Adrenal gland (tissue), 12 donors: ENCODE data around the gene EGLN1. TPM values are rescaled to one million over a fixed set of nuclear protein-coding genes. Genes with fewer than 3 reads are reported as not detected.

ENCODE experiments used
- DNase-seq, 7 donors: peaks; one replicate each; pipeline ENCODE4 v3.0.0-alpha.2; 2019 to 2020
- H3K27ac ChIP-seq, 5 donors: fragments of 200-600 bp; sonication (generic) in 4 of 5; 1 replicate in 3 of 5; 2 replicates in 2 of 5; pipeline versions ENCODE4 v1.5.1 to v1.8.0; 2016 to 2020; ENCODE audit warnings: mild to moderate bottlenecking in 1 of 5
- H3K27me3 ChIP-seq: fragments of 200-600 bp; 2 replicates; pipeline ENCODE4 v1.8.0; 2021
- H3K36me3 ChIP-seq, 2 donors: fragments of 200-600 bp; replicated peaks in 1 of 2; 1 replicate in 1 of 2; 2 replicates in 1 of 2; pipeline versions ENCODE4 v1.5.1 to v1.8.0; 2018 to 2022
- H3K4me1 ChIP-seq, 2 donors: fragments of 200-600 bp; replicated peaks in 1 of 2; 1 replicate in 1 of 2; 2 replicates in 1 of 2; pipeline versions ENCODE4 v1.5.1 to v1.8.0; 2018 to 2021
- H3K4me3 ChIP-seq, 4 donors: fragments of 200-600 bp; sonication (generic) in 3 of 4; one replicate each; pipeline ENCODE4 v1.5.1; 2016 to 2018
- H3K9me3 ChIP-seq, 3 donors: fragments of 200-600 bp; sonication (generic) in 1 of 3; replicated peaks in 1 of 3; 1 replicate in 2 of 3; 2 replicates in 1 of 3; pipeline versions ENCODE4 v1.5.1 to v1.8.0; 2016 to 2021
- CTCF ChIP-seq, 6 experiments: fragments of 450-650 bp in 4 of 6; fragments of 200-600 bp in 2 of 6; sonication (generic) in 1 of 6; IDR thresholded peaks; 1 replicate in 5 of 6; 2 replicates in 1 of 6; pipeline versions ENCODE4 v1.5.1 to v1.8.0; 2016 to 2021; ENCODE audit warnings: antibody characterized with exemption in 6 of 6, mild to moderate bottlenecking in 2 of 6, moderate library complexity in 1 of 6
- POLR2A ChIP-seq, 2 donors: fragments of 450-650 bp; IDR thresholded peaks; one replicate each; pipeline ENCODE4 v1.6.1; 2017; ENCODE audit warnings: antibody characterized with exemption in 2 of 2, mild to moderate bottlenecking in 2 of 2, moderate library complexity in 1 of 2
- WGBS, 4 donors: extraction: QIAGEN DNeasy Blood & Tissue Kit in 2 of 4; methylation state at CpG; one replicate each; pipeline versions ENCODE4 v1.1.5 to v1.1.7; 2013 to 2017; 5-methylcytosine and 5-hydroxymethylcytosine counted together
- intact Hi-C, 2 donors: fragments of 100-400 bp; cut with DNase I; formaldehyde crosslinking; loops; one replicate each; pipeline versions ENCODE4 v1.14.1 to v1.15.0; 2022 to 2023
- polyA plus RNA-seq, 3 donors: library from polyadenylated mRNA; stranded (reverse); fragments of 200-250 nt in 2 of 3; fragments of 350-450 nt in 1 of 3; fragmentation: Illumina TruSeq in 1 of 3; extraction: RNeasy Lipid Tissue Mini Kit (QIAGEN cat#74804) in 1 of 3; gene quantifications; one replicate each; pipeline ENCODE4 v1.2.3, GENCODE V29; 2013 to 2014
- total RNA-seq, 9 donors: library from RNA; depleted of rRNA in 4 of 9; stranded (reverse); fragments of >200 nt in 4 of 9; fragments of 120-200 nt in 1 of 9; fragmentation: NEBNext Ultra II Directional in 1 of 9; extraction: Animal tissue kit (Norgen Biotek cat#: 25700) in 1 of 9; gene quantifications; one replicate each; pipeline versions ENCODE4 v1.1.0 to v1.2.4, GENCODE V29; 2013 to 2023
- donor health status: healthy with polysubstance abuse.
- donor health status: Bipolar disorder and iron deficiency.
- donor health status: DM: yes; HTN: yes; CAD: no.
- donor health status: DM: no; HTN: no; CAD: no.
- donor health status: DM: no; HTN: no; CAD: no.
- donor health status: DM: yes; HTN: yes; CAD: no.

EGLN1 gene
- total and polyA plus RNA-seq, 12 donors: 7.9 to 75.6 (median 49.2) TPM

DNA sequence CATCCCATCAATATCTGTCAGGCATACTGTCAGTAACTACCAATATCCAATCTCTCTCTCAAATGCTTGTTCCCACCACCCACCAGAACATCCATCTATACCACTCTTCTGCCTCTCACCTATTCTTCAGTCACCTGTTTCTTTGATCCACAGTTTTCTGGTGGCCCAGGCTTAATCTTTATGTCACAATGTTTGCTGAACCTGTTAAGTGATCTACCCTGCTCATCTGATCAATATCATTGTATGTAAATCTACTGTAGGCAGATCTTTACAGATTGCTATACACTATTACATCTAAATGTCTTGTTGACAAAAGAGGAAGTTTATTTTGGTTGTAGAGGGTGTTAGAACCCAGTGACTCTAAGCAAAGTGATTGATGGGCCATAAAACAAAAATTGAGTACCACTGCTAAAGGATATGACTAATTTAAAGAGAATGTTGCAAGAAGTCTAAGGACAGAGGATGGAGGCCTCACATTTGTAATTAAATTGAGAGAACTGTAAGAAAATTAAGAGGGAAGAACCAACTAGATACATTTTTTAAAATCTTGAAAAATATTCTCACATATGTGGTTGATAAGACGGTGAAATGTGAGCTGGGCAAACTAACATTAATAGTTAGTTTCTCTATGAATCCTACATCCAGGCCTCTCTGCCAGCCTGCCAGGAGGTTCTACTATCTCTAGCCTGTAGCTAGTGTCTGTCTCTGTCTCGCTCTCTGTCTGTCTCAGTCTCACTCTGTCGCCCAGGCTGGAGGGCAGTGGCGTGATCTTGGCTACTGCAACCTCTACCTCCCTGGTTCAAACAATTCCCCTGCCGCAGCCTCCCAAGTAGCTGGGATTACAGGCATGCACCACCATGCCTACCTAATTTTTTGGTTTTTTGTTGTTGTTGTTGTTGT, 34.1 kb downstream of the EGLN1 start:
- no peaks in the 10 kb centered on the region for H3K36me3 ChIP-seq
- intact Hi-C loops: no loop called here
- no peak for DNase-seq
- H3K27me3 ChIP-seq: no peaks in the 10 kb centered on the region
- H3K27ac ChIP-seq: no peak overlapping the region
- no peaks in the 10 kb centered on the region for H3K9me3 ChIP-seq
- 74 to 92% (median 83%) methylated on average over 4 to 5 of the region's 5 CpGs for WGBS, 4 donors
- TF ChIP-seq CTCF (IDR thresholded peaks at IDR 0.05) (no peak), POLR2A (IDR thresholded peaks at IDR 0.05) (no peak)
- H3K4me1 ChIP-seq: peaks cover 21 to 29% of the 10 kb centered on the region in 2 donors
- H3K4me3 ChIP-seq: no peak overlapping the region

GRCh38 chr1:231386466-231386865, 35.6 kb downstream of the EGLN1 start:
- Histone ChIP-seq H3K4me3 (no peak overlapping the region), H3K27ac (no peak overlapping the region), H3K36me3 (no peaks in the 10 kb centered on the region), H3K4me1 (peaks cover 25 to 34% of the 10 kb centered on the region in 2 donors), H3K27me3 (no peaks in the 10 kb centered on the region), H3K9me3 (no peaks in the 10 kb centered on the region)
- intact Hi-C loops: no loop called here
- DNase-seq: no peak
- TF ChIP-seq POLR2A (IDR thresholded peaks at IDR 0.05) (no peak), CTCF (IDR thresholded peaks at IDR 0.05) (no peak)

DNA sequence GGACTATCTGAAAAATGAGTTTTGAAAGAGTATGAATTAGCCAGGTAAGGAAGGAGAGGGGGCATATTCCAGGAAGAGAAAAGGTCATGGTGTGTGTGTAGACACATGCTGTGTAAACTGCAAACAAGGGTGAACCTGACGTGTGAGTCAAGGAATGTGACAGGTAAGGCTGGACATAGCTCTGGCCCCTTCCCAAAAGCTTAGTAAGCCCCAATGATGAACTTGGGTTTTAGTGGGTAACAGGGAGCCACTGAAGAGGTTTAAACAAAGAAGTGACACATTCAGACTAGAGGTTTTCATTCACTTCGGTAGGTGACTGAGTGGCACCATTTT, 36.7 kb downstream of the EGLN1 start:
- intact Hi-C loops: no loop called here
- 88 to 90% (median 89%) methylated on average over 2 of the region's 2 CpGs for WGBS, 4 donors
- peaks cover 24 to 31% of the 10 kb centered on the region in 2 donors for H3K4me1 ChIP-seq

More for the DNA sequence above, 36.7 kb downstream of the EGLN1 start:
- DNase-seq: no peak
- Histone ChIP-seq H3K27ac (no peak overlapping the region), H3K4me3 (no peak overlapping the region), H3K36me3 (no peaks in the 10 kb centered on the region), H3K27me3 (no peaks in the 10 kb centered on the region), H3K9me3 (no peaks in the 10 kb centered on the region)
- no peak for TF ChIP-seq CTCF (IDR thresholded peaks at IDR 0.05)
- no peak for TF ChIP-seq POLR2A (IDR thresholded peaks at IDR 0.05)
